Measurements from ENCODE around the gene PRPH. TPM values are rescaled to one million over a fixed set of nuclear protein-coding genes. Genes with fewer than 3 reads are reported as not detected.

Gene PRPH
- total and polyA plus RNA-seq, 2 of the 13 experiments (the other 11 are each of a cell fraction or from before 2014, with no cell fraction given): 0.12 TPM; not detected in 1

GRCh38 chr12:49322708-49323523 lies 28.0 kb downstream of the PRPH start, which contains the start of gene TROAP (continued):
- TF ChIP-seq, protein P1, sequence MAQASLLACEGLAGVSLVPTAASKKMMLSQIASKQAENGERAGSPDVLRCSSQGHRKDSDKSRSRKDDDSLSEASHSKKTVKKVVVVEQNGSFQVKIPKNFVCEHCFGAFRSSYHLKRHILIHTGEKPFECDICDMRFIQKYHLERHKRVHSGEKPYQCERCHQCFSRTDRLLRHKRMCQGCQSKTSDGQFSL (CRISPR knock-in tag; IDR thresholded peaks at IDR 0.05): no peak
- TF ChIP-seq FOXM1 (CRISPR knock-in tag; IDR thresholded peaks at IDR 0.05) (peak; percentile 96), ZMYM3 (CRISPR knock-in tag; IDR thresholded peaks at IDR 0.05) (no peak), ZNF709 (CRISPR knock-in tag; IDR thresholded peaks at IDR 0.05) (peak; percentile 53; the same call in 1 of the 2 replicates), ZFP1 (CRISPR knock-in tag; IDR thresholded peaks at IDR 0.05) (no peak), NKX3-1 (CRISPR knock-in tag; IDR thresholded peaks at IDR 0.05) (no peak), ZNF782 (CRISPR knock-in tag; IDR thresholded peaks at IDR 0.05; ENCODE audit: borderline replicate concordance) (no peak), ZNF333 (CRISPR knock-in tag; IDR thresholded peaks at IDR 0.05; ENCODE audit: borderline replicate concordance) (no peak), ZBTB21 (CRISPR knock-in tag; IDR thresholded peaks at IDR 0.05) (no peak), TGIF2 (CRISPR knock-in tag; IDR thresholded peaks at IDR 0.05) (peak; percentile 90), RFX5 (IDR thresholded peaks at IDR 0.05; ENCODE audit: low read depth, low read length) (no peak), ZNF317 (CRISPR knock-in tag; IDR thresholded peaks at IDR 0.05) (peak; percentile 37; the same call in 1 of the 2 replicates), ZSCAN31 (CRISPR knock-in tag; IDR thresholded peaks at IDR 0.05; ENCODE audit: low read depth) (no peak), ZNF292 (CRISPR knock-in tag; IDR thresholded peaks at IDR 0.05; ENCODE audit: borderline replicate concordance, low read depth) (no peak), SETDB1 (CRISPR knock-in tag; IDR thresholded peaks at IDR 0.05; ENCODE audit: borderline replicate concordance) (no peak), TFDP2 (CRISPR knock-in tag; IDR thresholded peaks at IDR 0.05) (peak; percentile 99), SOX13 (IDR thresholded peaks at IDR 0.05) (no peak), SOX13 (CRISPR knock-in tag; conservative IDR thresholded peaks at IDR 0.05 in 1 of 2, IDR thresholded peaks at IDR 0.05 in 1 of 2) (no peak), ARID4A (CRISPR knock-in tag; IDR thresholded peaks at IDR 0.05; ENCODE audit: borderline replicate concordance) (peak; percentile 99)
- TF ChIP-seq, protein P2, sequence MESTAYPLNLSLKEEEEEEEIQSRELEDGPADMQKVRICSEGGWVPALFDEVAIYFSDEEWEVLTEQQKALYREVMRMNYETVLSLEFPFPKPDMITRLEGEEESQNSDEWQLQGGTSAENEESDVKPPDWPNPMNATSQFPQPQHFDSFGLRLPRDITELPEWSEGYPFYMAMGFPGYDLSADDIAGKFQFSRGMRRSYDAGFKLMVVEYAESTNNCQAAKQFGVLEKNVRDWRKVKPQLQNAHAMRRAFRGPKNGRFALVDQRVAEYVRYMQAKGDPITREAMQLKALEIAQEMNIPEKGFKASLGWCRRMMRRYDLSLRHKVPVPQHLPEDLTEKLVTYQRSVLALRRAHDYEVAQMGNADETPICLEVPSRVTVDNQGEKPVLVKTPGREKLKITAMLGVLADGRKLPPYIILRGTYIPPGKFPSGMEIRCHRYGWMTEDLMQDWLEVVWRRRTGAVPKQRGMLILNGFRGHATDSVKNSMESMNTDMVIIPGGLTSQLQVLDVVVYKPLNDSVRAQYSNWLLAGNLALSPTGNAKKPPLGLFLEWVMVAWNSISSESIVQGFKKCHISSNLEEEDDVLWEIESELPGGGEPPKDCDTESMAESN (CRISPR knock-in tag; conservative IDR thresholded peaks at IDR 0.05): no peak
- TF ChIP-seq, protein P3, sequence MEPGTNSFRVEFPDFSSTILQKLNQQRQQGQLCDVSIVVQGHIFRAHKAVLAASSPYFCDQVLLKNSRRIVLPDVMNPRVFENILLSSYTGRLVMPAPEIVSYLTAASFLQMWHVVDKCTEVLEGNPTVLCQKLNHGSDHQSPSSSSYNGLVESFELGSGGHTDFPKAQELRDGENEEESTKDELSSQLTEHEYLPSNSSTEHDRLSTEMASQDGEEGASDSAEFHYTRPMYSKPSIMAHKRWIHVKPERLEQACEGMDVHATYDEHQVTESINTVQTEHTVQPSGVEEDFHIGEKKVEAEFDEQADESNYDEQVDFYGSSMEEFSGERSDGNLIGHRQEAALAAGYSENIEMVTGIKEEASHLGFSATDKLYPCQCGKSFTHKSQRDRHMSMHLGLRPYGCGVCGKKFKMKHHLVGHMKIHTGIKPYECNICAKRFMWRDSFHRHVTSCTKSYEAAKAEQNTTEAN (CRISPR knock-in tag; conservative IDR thresholded peaks at IDR 0.05): no peak; the same call in 1 of the 2 replicates

Data from HepG2 (cell line).